Kidney capillary endothelial cell (primary cell): ENCODE data around the gene BIRC7.

Source experiments
- DNase-seq: peaks from one replicate; pipeline ENCODE4 v3.0.0-alpha.2; 2018; ENCODE audit warnings: low spot score

Gene BIRC7

DNA sequence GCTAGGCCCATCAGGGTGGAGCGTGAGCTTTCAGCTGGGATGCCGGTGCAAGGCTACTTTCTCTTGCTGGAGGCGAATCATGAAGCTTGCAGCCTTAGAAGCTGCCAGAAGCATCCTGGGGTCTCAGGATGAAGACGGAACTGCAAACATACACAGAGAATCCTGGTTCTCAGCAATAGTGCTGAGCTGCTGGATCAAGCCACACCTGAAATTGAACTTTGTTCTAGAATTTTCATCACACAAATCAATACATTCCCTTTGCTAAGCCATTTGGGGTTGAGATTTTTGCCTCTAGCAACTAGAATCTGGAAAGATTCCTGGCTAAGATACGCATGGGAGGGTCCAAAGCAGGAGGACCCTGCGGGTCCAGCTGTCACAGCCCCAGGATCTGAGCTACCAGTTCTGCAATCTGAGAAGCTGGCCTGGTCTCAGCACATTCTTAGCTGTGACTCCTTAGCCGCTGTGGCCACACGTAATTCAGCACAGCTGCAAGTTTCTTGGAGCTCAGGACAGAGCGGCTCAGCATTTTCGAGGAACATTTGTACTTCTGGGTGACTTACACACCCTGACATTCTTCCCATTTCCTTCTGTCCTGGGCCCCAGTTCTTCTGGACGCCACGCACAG, 30.3 kb downstream of the BIRC7 start:
- DNase-seq = no peak

DNA sequence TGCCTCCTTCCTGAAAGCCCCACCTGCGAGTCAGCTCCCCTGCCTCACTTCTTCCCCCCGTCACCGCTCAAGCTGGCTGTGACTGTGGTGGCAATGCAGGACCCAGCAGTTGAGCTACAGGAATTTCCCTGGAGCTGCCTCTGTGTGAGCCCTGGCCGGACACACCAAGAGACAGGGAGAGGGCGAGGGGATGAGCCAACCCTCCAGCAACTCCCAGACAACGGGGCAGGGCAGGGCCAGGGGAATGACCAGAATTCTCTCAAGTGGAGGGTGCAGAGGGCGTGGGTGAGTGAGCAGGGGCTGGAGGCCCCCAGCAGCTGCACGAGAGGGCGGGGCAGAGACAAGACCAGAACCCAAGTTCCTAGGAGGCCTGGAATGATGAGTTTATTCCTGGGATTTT, 32.0 kb downstream of the BIRC7 start:
- DNase-seq = no peak

- no peak for DNase-seq
Observed at GRCh38 chr20:63268256-63268655, 32.6 kb downstream of the BIRC7 start.

DNA sequence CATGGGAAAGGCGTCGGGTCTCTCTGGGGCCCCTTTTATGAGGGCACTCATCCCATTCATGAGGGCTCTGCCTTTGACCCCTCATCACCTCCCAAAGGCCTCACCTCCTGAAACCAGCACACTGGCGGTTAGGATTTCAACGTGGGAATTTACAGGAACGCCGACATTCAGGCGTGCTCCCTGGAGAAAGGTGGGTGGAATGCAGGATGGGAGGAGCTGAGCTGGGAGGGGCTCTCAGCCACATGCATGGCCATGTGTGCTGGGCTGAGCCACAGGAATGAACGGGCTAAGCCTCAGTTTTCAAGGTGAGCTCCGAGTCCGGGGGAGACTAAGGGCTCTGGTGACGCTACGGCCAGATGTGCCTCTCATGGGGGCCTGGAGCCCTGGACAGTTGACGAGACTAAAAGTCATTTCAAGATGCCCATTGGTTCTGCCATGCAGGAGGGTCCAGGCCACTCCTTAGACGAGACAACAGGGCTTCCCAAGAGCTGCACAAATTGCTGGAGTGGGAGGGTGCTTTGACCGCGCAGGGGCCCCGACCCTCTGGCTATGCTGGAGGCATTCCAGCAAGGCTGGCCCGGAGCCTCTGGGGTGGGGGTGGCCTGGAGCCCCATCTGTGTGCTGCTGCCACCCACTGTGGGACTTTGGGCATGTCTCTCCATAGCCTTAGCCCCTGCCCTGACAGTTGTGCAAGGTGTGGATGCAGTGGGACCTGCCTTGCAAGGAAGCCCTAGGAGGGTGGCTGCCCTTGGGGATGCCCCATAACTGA, 33.1 kb downstream of the BIRC7 start:
- DNase-seq = no peak

DNA sequence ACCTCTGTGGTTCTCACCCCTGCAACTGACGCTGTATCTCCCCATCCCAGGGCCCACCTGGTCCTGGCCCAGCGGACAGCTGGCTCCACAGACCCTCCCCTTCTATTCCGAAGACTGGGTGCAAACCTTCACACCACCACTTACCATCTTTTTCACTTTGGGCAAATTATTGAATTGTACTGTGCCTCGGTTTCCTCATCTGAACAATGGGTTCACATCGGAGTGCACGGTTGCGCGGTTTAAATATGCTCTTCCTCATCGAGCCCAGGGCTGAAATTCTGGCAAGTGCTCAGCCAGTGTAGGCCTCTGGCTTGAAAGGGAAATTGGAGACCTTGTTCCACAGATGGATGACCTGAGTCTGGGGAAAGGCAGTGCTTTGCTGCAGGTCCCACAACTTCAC, 34.0 kb downstream of the BIRC7 start:
- no peak for DNase-seq

DNA sequence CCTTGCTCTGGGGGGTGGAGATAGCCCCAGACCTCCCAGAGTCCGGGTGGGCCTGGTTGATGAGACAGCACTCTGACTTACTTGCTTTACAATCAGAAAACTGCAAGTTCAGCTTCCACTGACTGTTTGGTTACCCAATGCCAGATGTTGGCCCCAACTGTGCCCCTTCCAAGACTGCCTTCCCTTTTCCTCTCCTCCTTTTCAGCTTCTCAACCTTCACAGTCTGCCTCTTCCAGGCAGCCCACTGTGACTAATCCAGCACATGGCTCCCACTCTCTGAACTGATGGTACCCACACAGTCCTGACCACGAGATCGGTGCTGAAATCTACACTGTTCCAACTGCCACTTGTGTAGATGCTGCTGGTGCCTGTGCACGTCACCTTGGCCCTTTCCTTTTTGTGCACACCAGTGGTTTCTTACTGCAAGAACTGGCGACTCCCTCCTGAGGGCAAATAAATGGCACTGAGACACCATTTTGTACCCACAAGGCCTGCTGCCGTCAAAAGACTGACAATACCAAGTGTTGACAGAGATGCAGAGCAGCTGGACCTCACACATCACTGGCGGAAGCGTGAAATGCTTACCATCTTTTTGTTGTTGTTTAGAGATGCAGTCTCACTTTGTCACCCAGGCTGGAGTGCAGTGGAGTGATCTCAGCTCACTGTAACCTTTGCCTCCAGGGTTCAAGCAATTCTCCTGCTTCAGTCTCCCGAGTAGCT, 35.1 kb downstream of the BIRC7 start:
- DNase-seq = no peak

- DNase-seq = peak; percentile 82
Observed at GRCh38 chr20:63272105-63273058, 36.7 kb downstream of the BIRC7 start, which contains the start of gene ARFGAP1. ARFGAP1 (plus strand) TSS chr20:63272813; CDS start chr20:63275581, 2,768 bp downstream.

GRCh38 chr20:63273059-63273579, 37.4 kb downstream of the BIRC7 start:
- no peak for DNase-seq

- DNase-seq = peak; percentile 36
Observed at GRCh38 chr20:63273635-63274380, 38.1 kb downstream of the BIRC7 start.

GRCh38 chr20:63274381-63275228, 38.9 kb downstream of the BIRC7 start:
- DNase-seq = no peak

GRCh38 chr20:63275825-63276224, 40.1 kb downstream of the BIRC7 start:
- no peak for DNase-seq

DNA sequence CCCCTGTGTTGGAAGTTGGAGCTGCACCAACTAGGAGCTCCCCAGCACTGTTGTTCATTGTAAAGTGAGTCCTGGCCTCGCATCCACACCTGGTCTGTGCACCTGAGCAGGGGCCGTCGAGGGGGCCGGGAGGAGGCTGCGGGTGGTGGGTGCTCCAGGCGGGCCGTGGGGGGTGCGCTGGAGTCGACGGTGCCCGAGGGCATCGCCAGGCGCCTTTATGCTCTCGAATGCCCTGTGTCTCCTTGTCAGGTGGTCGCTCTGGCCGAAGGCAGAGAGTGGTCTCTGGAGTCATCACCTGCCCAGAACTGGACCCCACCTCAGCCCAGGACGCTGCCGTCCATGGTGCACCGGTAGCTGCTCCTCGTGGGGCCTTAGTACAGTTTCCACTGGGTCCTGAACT, 41.3 kb downstream of the BIRC7 start:
- no peak for DNase-seq

DNA sequence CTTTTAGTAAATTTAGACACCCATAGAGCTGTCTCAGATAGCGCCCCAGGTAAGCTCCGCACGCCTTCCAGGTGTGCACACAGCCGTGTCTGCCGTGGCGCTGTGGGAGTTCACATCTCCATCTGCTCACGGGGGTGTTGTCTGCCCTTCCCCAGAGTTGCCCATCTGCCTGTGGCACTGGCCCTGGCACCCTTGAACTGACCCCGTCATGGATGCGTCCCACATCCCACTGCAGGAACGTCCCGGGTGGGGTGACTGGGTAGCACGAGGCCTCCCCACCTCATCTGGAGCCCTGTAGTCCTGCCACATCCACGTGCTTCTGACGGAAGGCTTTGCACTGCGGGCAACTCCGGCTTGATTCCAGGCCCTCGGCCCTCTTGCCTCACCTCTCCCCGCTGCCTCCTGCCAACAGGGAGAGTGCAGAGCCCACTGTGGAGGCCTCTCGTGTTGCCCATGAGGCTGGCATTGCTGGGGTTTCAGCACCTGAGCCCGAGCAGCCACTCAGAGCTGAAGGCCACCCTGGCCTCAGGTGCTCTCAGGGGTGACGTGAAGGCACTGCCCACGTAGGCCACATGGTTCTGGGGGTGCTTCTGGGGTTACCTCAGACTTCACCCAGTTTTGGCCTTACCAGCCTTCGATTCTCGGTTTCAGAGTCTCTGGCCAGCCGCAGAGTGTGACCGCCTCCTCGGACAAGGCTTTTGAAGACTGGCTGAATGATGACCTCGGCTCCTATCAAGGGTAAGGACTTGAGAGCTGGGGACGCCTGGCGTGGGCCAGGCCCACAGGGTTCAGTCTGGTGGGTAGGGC, 42.0 kb downstream of the BIRC7 start:
- DNase-seq = no peak

- no peak for DNase-seq
Observed at GRCh38 chr20:63278661-63279060, 43.0 kb downstream of the BIRC7 start.

DNA sequence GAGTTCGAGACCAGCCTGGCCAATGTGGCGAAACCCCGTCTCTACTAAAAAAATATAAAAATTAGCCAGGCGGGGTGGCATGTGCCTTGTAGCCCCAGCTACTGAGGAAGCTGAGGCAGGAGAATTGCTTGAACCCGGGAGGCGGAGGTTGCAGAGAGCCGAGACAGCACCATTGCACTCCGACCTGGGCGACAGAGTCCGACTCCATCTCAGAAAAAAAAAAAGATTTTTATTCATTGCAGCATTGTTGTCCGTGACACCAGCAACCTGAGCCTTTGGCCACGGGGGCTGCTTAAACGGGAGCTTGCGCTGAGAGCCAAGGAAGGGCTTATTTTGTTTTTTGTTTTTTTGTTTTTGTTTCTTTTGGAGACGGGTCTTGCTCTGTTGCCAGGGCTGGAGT, 44.2 kb downstream of the BIRC7 start:
- DNase-seq = no peak

GRCh38 chr20:63280371-63280770, 44.7 kb downstream of the BIRC7 start:
- DNase-seq = no peak

- no peak for DNase-seq
Observed at GRCh38 chr20:63280929-63281545, 45.3 kb downstream of the BIRC7 start.
